Subcutaneous adipose tissue (tissue), 4 donors: ENCODE data around the gene PROK1. TPM values are rescaled to one million over a fixed set of nuclear protein-coding genes. Genes with fewer than 3 reads are reported as not detected.

Experiments
- total RNA-seq, 4 donors: library from RNA; depleted of rRNA; stranded (reverse); fragments of >200 nt; gene quantifications; one replicate each; pipeline ENCODE4 v1.1.0, GENCODE V29; 2016
- TF ChIP-seq, protein P1 (sequence below): fragments of 450-650 bp; IDR thresholded peaks from one replicate; pipeline ENCODE4 v1.5.1; 2016; ENCODE audit warnings: low read depth, mild to moderate bottlenecking, control low read depth, antibody characterized with exemption, moderate library complexity

The PROK1 gene
- total RNA-seq, 4 donors from 2014 or later = 3.6 to 25.8 TPM; not detected in 2

DNA sequence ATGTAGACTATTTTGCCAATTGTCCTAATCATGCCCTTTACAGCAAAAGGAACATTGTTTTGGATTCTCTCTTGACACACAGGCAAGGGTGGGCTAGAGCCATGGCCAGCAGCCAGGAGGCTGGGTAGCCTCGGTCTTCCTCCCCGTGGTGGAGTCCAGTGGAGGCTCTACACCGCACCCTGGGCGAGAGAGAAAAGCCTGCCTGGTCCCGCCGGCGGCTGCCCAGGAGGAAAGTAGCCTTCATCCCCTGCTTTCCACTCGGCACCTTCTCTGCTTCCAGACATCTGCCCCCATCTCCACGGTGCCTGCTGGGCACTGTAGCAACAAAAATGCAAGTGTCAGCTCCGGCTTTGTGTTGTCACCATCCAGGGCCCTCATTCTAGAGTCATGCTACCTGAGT, 21.6 kb downstream of the PROK1 start:
- TF ChIP-seq, protein P1, sequence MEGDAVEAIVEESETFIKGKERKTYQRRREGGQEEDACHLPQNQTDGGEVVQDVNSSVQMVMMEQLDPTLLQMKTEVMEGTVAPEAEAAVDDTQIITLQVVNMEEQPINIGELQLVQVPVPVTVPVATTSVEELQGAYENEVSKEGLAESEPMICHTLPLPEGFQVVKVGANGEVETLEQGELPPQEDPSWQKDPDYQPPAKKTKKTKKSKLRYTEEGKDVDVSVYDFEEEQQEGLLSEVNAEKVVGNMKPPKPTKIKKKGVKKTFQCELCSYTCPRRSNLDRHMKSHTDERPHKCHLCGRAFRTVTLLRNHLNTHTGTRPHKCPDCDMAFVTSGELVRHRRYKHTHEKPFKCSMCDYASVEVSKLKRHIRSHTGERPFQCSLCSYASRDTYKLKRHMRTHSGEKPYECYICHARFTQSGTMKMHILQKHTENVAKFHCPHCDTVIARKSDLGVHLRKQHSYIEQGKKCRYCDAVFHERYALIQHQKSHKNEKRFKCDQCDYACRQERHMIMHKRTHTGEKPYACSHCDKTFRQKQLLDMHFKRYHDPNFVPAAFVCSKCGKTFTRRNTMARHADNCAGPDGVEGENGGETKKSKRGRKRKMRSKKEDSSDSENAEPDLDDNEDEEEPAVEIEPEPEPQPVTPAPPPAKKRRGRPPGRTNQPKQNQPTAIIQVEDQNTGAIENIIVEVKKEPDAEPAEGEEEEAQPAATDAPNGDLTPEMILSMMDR = no peak

DNA sequence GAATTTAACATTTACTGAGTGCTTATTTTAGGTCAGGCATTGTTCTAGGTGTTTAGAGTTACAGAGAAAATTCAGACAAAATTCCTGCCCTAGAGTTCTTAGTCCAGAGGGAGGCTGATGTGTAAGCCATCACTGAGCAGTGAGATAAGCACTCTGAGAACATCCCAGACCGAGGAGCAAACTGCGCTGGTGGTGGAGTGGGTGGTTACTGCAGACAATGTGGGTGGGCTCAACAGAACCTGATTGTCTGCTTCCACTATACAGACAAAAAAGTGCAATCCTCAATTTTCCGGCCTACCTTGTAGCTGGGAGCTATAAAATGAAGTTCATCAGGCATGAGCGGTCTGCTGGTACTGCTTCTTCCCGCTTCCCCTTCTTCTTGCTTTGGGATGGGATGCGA, 23.5 kb downstream of the PROK1 start:
- TF ChIP-seq, protein P1 = no peak

DNA sequence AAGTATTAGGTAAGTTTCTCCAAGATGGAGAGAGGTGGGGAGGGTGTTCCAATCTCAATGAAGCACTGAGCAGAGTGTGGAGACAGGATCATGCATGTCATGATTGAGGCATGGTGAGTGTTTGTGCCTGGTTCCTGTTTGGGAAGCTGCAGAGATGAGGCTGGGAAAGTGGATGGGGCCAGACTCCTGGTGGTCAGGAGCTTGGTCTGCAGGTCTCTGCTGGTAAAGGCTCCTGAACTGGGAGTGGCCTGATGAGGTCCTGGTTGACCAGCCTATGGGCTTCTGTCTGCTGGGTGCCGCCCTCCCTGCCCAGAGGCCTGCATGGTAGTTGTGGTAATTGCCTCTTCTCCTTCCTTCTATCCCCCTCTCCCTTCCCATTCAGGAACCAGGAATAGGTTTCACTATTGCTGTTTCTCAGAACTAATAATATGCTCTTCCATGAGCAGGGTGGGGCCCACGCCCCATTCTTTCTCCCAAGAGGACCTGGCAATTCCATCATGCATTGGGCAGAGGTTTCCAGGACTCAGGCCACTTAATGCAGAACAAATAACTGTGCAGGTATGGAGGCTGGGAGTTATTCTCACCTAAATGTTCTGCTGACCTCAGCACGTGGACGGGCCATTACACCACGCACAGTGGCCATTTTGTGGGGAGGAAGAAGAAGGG, 24.5 kb downstream of the PROK1 start:
- TF ChIP-seq, protein P1 = no peak

DNA sequence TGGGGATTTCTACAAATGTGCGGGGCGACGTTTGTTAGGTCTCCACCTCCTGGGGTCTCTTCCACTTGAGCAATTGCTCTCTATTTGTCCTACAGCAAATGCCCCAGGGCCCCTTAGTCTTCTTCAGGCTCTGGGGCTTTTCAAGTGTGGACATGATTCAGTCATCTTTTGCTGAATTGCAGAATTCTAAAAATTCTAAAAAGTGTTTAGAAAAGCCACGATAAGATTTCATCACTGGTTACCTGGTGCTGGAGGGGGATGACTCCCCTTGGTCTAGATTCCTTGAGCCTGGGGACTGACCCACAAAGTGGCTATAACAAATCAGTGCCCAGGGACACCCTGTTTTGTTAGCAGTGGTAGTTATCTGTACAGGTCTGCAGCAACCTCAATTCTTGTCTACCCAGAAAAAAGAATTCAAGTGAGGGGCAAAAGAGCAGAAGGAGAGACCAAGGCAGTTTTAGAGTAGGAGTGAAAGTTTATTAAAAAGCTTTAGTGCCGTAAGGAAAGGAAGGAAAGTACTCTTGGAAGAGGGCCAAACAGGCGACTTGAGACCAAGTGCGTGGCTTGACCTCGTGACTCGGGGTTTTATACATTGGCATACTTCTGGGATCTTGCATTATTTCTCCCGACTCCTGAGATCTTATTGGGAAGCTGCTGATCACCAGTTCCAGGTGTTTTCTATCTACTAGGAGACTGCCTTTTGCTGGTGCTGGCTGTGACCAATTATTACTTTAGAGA, 25.2 kb downstream of the PROK1 start:
- TF ChIP-seq, protein P1 = no peak

DNA sequence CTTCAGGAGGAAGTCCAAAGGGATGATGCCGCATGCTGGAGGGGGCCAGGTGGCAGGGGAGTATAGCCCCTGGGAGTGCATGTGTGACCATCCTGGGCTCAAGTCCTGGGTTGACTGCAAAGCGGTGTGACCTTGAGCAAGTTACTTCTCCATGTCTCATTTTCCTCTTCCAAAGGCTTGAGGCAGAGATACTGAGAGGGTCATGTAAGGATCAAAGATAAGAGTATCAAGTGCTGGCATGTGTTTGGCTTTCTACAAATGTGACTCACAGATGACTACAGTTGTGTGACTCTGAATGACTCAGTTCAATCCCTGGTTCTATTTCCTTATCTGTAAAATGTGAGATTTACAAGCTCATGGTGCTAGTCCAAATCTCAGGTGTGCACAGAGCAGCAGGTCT, 26.1 kb downstream of the PROK1 start:
- TF ChIP-seq, protein P1 = no peak

DNA sequence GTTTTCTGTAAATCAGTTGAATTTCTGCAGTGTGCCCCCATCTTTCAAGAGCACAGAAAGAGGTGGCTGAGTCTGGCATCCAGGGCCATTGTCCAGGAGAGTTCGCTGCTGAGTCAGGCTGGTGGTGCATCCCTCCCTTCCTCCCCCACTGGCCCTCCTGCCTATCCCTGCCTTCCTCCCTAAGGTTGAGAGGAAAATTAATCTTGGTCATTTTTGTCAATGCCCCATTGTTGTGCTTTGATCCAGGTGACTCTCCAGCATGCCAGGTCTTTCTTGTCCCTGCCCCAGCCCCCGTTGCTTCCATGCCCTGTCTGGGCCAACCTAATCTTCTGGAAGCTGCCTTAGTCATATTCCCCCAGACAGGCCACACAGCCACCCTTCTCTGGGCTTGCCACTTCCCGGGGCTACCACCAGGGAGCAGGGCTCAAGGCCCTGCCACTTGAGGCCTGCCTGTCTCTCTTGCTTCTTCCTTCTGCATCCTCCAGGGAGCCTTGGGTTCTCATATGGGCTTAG, 26.6 kb downstream of the PROK1 start:
- TF ChIP-seq, protein P1 = no peak

DNA sequence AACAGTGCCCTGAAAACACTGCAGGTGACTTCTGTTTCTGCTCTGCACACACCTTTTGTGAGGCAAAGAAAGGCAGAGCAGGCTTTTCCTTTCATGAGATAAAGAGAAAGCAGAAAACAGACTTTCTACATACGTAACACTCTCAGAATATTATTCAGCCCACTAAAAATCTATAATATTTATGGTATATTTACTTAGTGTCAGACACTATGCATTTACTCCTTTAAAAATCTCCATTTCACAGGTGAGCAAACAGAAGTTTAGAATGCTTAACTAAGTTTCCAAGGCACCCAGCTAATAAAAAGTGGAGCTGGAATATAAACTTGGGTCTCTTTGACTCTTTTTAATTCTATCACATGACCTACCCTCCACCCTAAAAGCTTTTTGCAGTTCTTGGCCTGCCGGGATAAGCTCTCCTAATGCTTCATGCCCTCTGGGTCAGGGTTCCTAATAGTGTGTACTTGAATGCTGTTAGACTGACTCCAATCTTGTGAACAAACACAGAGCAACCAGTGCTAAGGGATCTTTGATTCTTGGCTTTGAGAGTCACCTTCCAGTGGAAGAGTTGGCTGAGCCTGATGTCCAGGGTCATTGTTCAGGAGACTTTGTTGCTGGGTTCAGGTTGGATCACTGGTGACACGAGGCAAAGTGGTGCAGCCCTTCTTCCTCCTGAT, 27.2 kb downstream of the PROK1 start:
- TF ChIP-seq, protein P1 = no peak
